ENCODE measurements around the gene TSPAN10. TPM values are rescaled to one million over a fixed set of nuclear protein-coding genes. Genes with fewer than 3 reads are reported as not detected.

Gene TSPAN10
- under 1 TPM; 0.75 to 0.89 TPM for total RNA-seq

GRCh38 chr17:81636505-81637288 lies at the start of gene TSPAN10, which contains the start of gene NPLOC4:
TSPAN10 (plus strand) TSS chr17:81637196; CDS start chr17:81642413, 5,217 bp downstream.
NPLOC4 (minus strand) TSS chr17:81637112; CDS start chr17:81636930, 182 bp downstream.
- H3K27me3 Mint-ChIP-seq: no peaks in the 10 kb centered on the region
- no peaks in the 10 kb centered on the region for H3K9me3 Mint-ChIP-seq
- POLR2A ChIA-PET: interaction anchor here (0.6 kb wide), 1 partner anchor 20 kb away, joined by 5 read pairs; no protein-coding TSS in a partner anchor
- H3K27ac Mint-ChIP-seq: peak within 1 kb of the TSS; percentile 88
- peak; percentile 79 for DNase-seq
- H3K4me1 Mint-ChIP-seq: peaks cover 25% of the 10 kb centered on the region
- H3K4me3 Mint-ChIP-seq: peak within 1 kb of the TSS; percentile 98
- CTCF ChIA-PET: interaction anchor here (1.2 kb wide), 1 partner anchor 48 kb away, joined by 3 read pairs; no protein-coding TSS in a partner anchor
- H3K36me3 Mint-ChIP-seq (ENCODE audit: low read depth): peaks cover 4% of the 10 kb centered on the region

- Mint-ChIP-seq H3K4me1 (no peaks in the 10 kb centered on the region), H3K27me3 (no peaks in the 10 kb centered on the region), H3K4me3 (no peak overlapping the region), H3K36me3 (ENCODE audit: low read depth) (peaks cover 37% of the 10 kb centered on the region), H3K27ac (no peak overlapping the region), H3K9me3 (no peaks in the 10 kb centered on the region)
- CTCF ChIA-PET: no interaction called here
- no peak for DNase-seq
- POLR2A ChIA-PET: no interaction called here
Measured at GRCh38 chr17:81589612-81590011, 47.4 kb upstream of the TSPAN10 start.

GRCh38 chr17:81590121-81590520 lies 46.9 kb upstream of the TSPAN10 start:
- no peak overlapping the region for H3K27ac Mint-ChIP-seq
- H3K9me3 Mint-ChIP-seq: no peaks in the 10 kb centered on the region
- no peaks in the 10 kb centered on the region for H3K4me1 Mint-ChIP-seq
- CTCF ChIA-PET: no interaction called here
- H3K27me3 Mint-ChIP-seq: no peaks in the 10 kb centered on the region
- DNase-seq: no peak
- POLR2A ChIA-PET: no interaction called here
- peaks cover 37% of the 10 kb centered on the region for H3K36me3 Mint-ChIP-seq (ENCODE audit: low read depth)
- H3K4me3 Mint-ChIP-seq: no peak overlapping the region

DNA sequence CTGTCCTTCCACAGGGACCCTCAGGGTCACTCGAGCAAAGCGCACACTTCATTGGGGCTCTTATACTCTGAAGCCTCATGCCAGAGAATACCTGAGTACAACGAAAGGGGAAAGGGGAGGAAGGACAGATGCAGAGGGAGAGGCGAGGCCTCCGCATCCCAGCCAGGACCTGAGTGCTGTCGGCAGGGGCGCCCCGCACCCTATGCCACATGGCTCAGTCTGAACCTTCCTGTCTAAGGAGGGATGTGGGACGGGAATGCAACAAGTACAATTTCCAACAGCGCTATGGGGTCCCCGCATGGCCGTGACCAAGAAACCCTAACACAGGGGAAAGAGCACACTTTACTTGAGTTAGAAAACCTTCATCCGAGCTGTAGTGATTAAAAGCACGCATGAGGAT lies 45.0 kb upstream of the TSPAN10 start:
- DNase-seq: no peak
- CTCF ChIA-PET: no interaction called here
- POLR2A ChIA-PET: no interaction called here
- Mint-ChIP-seq H3K27me3 (no peaks in the 10 kb centered on the region), H3K9me3 (no peaks in the 10 kb centered on the region), H3K4me3 (no peak overlapping the region), H3K27ac (no peak overlapping the region), H3K36me3 (ENCODE audit: low read depth) (peaks cover 29% of the 10 kb centered on the region), H3K4me1 (no peaks in the 10 kb centered on the region)

GRCh38 chr17:81593105-81593871 lies 43.7 kb upstream of the TSPAN10 start:
- no peak for DNase-seq
- peaks cover 25% of the 10 kb centered on the region for H3K36me3 Mint-ChIP-seq (ENCODE audit: low read depth)
- H3K4me3 Mint-ChIP-seq: no peak overlapping the region
- ChIA-PET CTCF (no interaction called here), POLR2A (no interaction called here)
- no peaks in the 10 kb centered on the region for H3K9me3 Mint-ChIP-seq
- no peaks in the 10 kb centered on the region for H3K27me3 Mint-ChIP-seq
- peaks cover 3% of the 10 kb centered on the region for H3K4me1 Mint-ChIP-seq
- no peak overlapping the region for H3K27ac Mint-ChIP-seq

DNA sequence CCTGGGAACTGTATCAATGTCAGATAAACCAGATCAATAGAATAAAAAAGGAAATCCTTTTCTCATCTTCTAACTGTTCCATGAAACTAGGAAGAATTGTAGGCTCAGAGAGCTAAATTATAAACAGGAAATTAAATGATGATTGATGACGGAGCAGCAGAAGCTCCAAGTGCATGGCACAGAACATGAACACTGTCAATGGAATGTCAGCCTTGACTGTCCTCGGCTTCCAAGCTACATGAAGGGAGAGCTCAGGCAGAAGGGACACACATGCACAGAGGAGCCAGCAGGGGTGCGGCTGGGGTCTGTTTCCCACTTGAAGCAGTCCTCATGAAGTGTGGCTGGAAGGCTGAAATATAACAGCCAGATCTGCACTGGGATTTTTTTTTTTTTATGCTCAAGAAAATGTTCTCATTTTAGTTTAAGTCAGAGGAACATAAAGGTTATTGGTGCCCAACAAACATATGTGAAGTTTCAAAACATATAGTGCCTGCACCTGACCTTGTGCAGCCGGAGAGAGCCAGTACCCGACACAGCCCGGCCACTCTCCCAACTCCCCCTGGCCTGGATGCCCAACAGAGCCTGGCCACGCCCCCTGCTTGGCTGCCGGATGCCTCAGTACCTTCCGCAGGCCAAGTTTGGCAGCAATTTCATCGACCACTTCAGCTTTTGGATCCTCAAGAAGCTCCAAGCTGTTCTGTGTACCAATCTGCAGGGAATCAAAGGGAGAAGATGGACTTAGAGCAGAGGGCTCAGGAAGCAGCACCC lies 37.1 kb upstream of the TSPAN10 start:
- Mint-ChIP-seq H3K27me3 (no peaks in the 10 kb centered on the region), H3K4me3 (no peak overlapping the region), H3K9me3 (no peaks in the 10 kb centered on the region), H3K36me3 (ENCODE audit: low read depth) (peaks cover 36% of the 10 kb centered on the region), H3K27ac (no peak overlapping the region), H3K4me1 (peaks cover 10% of the 10 kb centered on the region)
- POLR2A ChIA-PET: no interaction called here
- CTCF ChIA-PET: interaction anchor here (0.6 kb wide), 1 partner anchor 1162 kb away, joined by 3 read pairs; no protein-coding TSS in a partner anchor
- no peak for DNase-seq

GRCh38 chr17:81601525-81602120 lies 35.4 kb upstream of the TSPAN10 start:
- Mint-ChIP-seq H3K4me3 (no peak overlapping the region), H3K9me3 (no peaks in the 10 kb centered on the region), H3K36me3 (ENCODE audit: low read depth) (peaks cover 36% of the 10 kb centered on the region), H3K4me1 (peaks cover 10% of the 10 kb centered on the region), H3K27ac (no peak overlapping the region), H3K27me3 (no peaks in the 10 kb centered on the region)
- POLR2A ChIA-PET: interaction anchor here (0.6 kb wide), 1 partner anchor 465 kb away, joined by 5 read pairs; no protein-coding TSS in a partner anchor
- CTCF ChIA-PET: interaction anchor here (0.7 to 1.5 kb wide), 3 partner anchors 22 to 88 kb away, joined by 3 to 6 read pairs (median 4); no protein-coding TSS in a partner anchor
- peak; percentile 63 for DNase-seq

GRCh38 chr17:81603846-81604610 lies 33.0 kb upstream of the TSPAN10 start:
- Mint-ChIP-seq H3K9me3 (no peaks in the 10 kb centered on the region), H3K36me3 (ENCODE audit: low read depth) (peaks cover 32% of the 10 kb centered on the region), H3K27ac (no peak overlapping the region), H3K27me3 (no peaks in the 10 kb centered on the region), H3K4me1 (peaks cover 7% of the 10 kb centered on the region), H3K4me3 (no peak overlapping the region)
- CTCF ChIA-PET: no interaction called here
- POLR2A ChIA-PET: no interaction called here
- DNase-seq: no peak

GRCh38 chr17:81607431-81607830 lies 29.6 kb upstream of the TSPAN10 start:
- POLR2A ChIA-PET: no interaction called here
- no peak for DNase-seq
- no peak overlapping the region for H3K27ac Mint-ChIP-seq
- H3K9me3 Mint-ChIP-seq: no peaks in the 10 kb centered on the region
- no peaks in the 10 kb centered on the region for H3K27me3 Mint-ChIP-seq
- peaks cover 30% of the 10 kb centered on the region for H3K36me3 Mint-ChIP-seq (ENCODE audit: low read depth)
- CTCF ChIA-PET: interaction anchor here (0.6 to 1.0 kb wide), 3 partner anchors 13 to 64 kb away, joined by 3 to 4 read pairs (median 4); no protein-coding TSS in a partner anchor
- H3K4me3 Mint-ChIP-seq: no peak overlapping the region
- H3K4me1 Mint-ChIP-seq: peaks cover 7% of the 10 kb centered on the region

DNA sequence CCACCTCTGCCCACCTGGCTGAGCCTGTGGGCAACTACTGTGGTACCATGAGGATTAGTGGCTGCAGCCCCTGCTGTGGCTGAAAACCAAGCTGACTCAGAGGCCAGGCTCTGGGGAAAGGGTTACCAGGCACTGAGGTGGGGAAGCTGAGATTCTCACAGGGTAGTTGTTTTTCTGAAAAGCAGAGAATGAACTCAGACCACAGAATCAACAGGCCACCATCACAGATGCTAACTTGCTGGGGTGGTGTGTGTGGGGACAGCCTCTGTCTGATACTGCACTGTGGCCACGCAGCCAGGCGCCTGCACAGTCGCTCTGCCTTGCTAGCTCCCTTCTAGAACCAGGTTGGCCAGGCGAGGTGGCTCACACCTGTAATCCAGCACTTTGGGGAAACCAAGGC lies 28.9 kb upstream of the TSPAN10 start:
- peaks cover 7% of the 10 kb centered on the region for H3K4me1 Mint-ChIP-seq
- H3K36me3 Mint-ChIP-seq (ENCODE audit: low read depth): peaks cover 36% of the 10 kb centered on the region
- ChIA-PET POLR2A (no interaction called here), CTCF (interaction anchor here (1.0 kb wide), 2 partner anchors 12 to 20 kb away, joined by 3 to 4 read pairs; no protein-coding TSS in a partner anchor)
- no peaks in the 10 kb centered on the region for H3K9me3 Mint-ChIP-seq
- H3K27ac Mint-ChIP-seq: no peak overlapping the region
- H3K4me3 Mint-ChIP-seq: no peak overlapping the region
- no peak for DNase-seq
- no peaks in the 10 kb centered on the region for H3K27me3 Mint-ChIP-seq

- Mint-ChIP-seq H3K9me3 (no peaks in the 10 kb centered on the region), H3K27me3 (no peaks in the 10 kb centered on the region), H3K36me3 (ENCODE audit: low read depth) (peaks cover 40% of the 10 kb centered on the region), H3K4me3 (no peak overlapping the region), H3K4me1 (peaks cover 7% of the 10 kb centered on the region), H3K27ac (no peak overlapping the region)
- POLR2A ChIA-PET: no interaction called here
- DNase-seq: no peak
- CTCF ChIA-PET: interaction anchor here (1.0 kb wide), 1 partner anchor 20 kb away, joined by 3 read pairs; no protein-coding TSS in a partner anchor
Measured at GRCh38 chr17:81608605-81609004, 28.4 kb upstream of the TSPAN10 start.

All from activated CD4-positive, alpha-beta T cell treated with anti-CD3 and anti-CD28 coated beads, Interleukin-2, amount 10 ng/mL, durations not matched to agents 7 days and 5 days (primary cell).